ENCODE data around the gene TP53I3.

GRCh38 chr2:24107336-24107735, 22.7 kb upstream of the TP53I3 start:
- TF ChIP-seq CTCF (IDR thresholded peaks at IDR 0.05) (no peak), POLR2AphosphoS5 (IDR thresholded peaks at IDR 0.05) (no peak)
